MCF 10A (cell line): Measurements from ENCODE around the gene INAVA. TPM values are rescaled to one million over a fixed set of nuclear protein-coding genes. Genes with fewer than 3 reads are reported as not detected.

ENCODE experiments used
- BruUV-seq: library from RNA; stranded (reverse); fragments of 400-500 nt; replicated peaks from 2 replicates; lab custom pipeline; 2021; lab: Mats Ljungman, UMichigan
- CTCF ChIA-PET: fragments of 300-600 bp; sonication (Branson Sonifier 250); formaldehyde crosslinking; extraction: SDS; loops from one replicate; lab custom pipeline; 2021; ENCODE audit warnings: antibody characterized with exemption, inconsistent platforms; lab: Yijun Ruan, JAX
- POLR2A ChIA-PET: fragments of 300-600, 350-650 bp; sonication (Branson Sonifier 250); formaldehyde crosslinking; extraction: SDS; loops from one replicate; lab custom pipeline; 2020; ENCODE audit warnings: antibody characterized with exemption, inconsistent platforms; lab: Yijun Ruan, JAX
- DNase-seq: peaks from one replicate; pipeline ENCODE4 v3.0.0-alpha.2; 2018; ENCODE audit not compliant: unreplicated experiment
- H3K27ac Mint-ChIP-seq: one replicate; pipeline ENCODE4 v1.8.0; 2022; ENCODE audit warnings: mild to moderate bottlenecking, low read depth, mixed read lengths; ENCODE audit not compliant: unreplicated experiment
- H3K27me3 Mint-ChIP-seq: one replicate; pipeline ENCODE4 v1.8.0; 2022; ENCODE audit warnings: mixed read lengths; ENCODE audit not compliant: insufficient read depth, unreplicated experiment
- H3K36me3 Mint-ChIP-seq: one replicate; pipeline ENCODE4 v1.8.0; 2022; ENCODE audit warnings: mild to moderate bottlenecking, moderate library complexity, mixed read lengths; ENCODE audit not compliant: insufficient read depth, unreplicated experiment
- H3K4me1 Mint-ChIP-seq: one replicate; pipeline ENCODE4 v1.8.0; 2022; ENCODE audit warnings: mixed read lengths; ENCODE audit not compliant: insufficient read depth, unreplicated experiment
- H3K4me3 Mint-ChIP-seq: one replicate; pipeline ENCODE4 v1.8.0; 2022; ENCODE audit warnings: mild to moderate bottlenecking, moderate library complexity, mixed read lengths; ENCODE audit not compliant: unreplicated experiment
- H3K9me3 Mint-ChIP-seq: one replicate; pipeline ENCODE4 v1.8.0; 2022; ENCODE audit warnings: mixed read lengths; ENCODE audit not compliant: unreplicated experiment
- intact Hi-C: fragments of 100-400 bp; cut with micrococcal nuclease; formaldehyde crosslinking; loops from 2 replicates; pipeline ENCODE4 v1.14.1; 2022
- total RNA-seq: library from RNA; stranded (reverse); gene quantifications from 2 replicates; pipeline ENCODE4 v1.2.3, GENCODE V29; 2022
- TF ChIP-seq, protein P1 (sequence below): fragments of 200-600 bp; IDR thresholded peaks from one replicate; pipeline ENCODE4 v1.8.0; 2022; ENCODE audit warnings: antibody characterized with exemption, mild to moderate bottlenecking; ENCODE audit not compliant: unreplicated experiment

Gene INAVA
- total RNA-seq, 1 experiment from 2014 or later = 30.5 TPM

- DNase-seq = no peak
- H3K36me3 Mint-ChIP-seq = no peaks in the 10 kb centered on the region
- ChIA-PET CTCF (interaction anchor here (0.6 to 1.1 kb wide), 2 partner anchors 45 to 328 kb away, joined by 3 read pairs; no protein-coding TSS in a partner anchor), POLR2A (interaction anchor here (0.9 kb wide), 1 partner anchor 20 kb away, joined by 6 read pairs; no protein-coding TSS in a partner anchor)
- H3K4me3 Mint-ChIP-seq = no peak overlapping the region
- intact Hi-C loops = no loop called here
- H3K9me3 Mint-ChIP-seq = no peaks in the 10 kb centered on the region
- H3K4me1 Mint-ChIP-seq = peaks cover 22% of the 10 kb centered on the region
- no peaks in the 10 kb centered on the region for H3K27me3 Mint-ChIP-seq
- no peak overlapping the region for H3K27ac Mint-ChIP-seq
- BruUV-seq = no TSS peak
- TF ChIP-seq, protein P1, sequence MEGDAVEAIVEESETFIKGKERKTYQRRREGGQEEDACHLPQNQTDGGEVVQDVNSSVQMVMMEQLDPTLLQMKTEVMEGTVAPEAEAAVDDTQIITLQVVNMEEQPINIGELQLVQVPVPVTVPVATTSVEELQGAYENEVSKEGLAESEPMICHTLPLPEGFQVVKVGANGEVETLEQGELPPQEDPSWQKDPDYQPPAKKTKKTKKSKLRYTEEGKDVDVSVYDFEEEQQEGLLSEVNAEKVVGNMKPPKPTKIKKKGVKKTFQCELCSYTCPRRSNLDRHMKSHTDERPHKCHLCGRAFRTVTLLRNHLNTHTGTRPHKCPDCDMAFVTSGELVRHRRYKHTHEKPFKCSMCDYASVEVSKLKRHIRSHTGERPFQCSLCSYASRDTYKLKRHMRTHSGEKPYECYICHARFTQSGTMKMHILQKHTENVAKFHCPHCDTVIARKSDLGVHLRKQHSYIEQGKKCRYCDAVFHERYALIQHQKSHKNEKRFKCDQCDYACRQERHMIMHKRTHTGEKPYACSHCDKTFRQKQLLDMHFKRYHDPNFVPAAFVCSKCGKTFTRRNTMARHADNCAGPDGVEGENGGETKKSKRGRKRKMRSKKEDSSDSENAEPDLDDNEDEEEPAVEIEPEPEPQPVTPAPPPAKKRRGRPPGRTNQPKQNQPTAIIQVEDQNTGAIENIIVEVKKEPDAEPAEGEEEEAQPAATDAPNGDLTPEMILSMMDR = no peak
Measured at GRCh38 chr1:200885623-200886402, 8.9 kb upstream of the INAVA start.

GRCh38 chr1:200886594-200886993 lies 8.1 kb upstream of the INAVA start:
- intact Hi-C loops = no loop called here
- DNase-seq = no peak
- TF ChIP-seq, protein P1 = no peak
- Mint-ChIP-seq H3K4me3 (no peak overlapping the region), H3K36me3 (no peaks in the 10 kb centered on the region), H3K9me3 (no peaks in the 10 kb centered on the region), H3K27ac (no peak overlapping the region), H3K27me3 (no peaks in the 10 kb centered on the region), H3K4me1 (peaks cover 28% of the 10 kb centered on the region)
- ChIA-PET CTCF (interaction anchor here (0.5 to 0.9 kb wide), 2 partner anchors 85 to 94 kb away, joined by 3 read pairs; no protein-coding TSS in a partner anchor), POLR2A (interaction anchor here (0.9 kb wide), 1 partner anchor 33 kb away, joined by 3 read pairs; no protein-coding TSS in a partner anchor)
- no TSS peak for BruUV-seq

- no TSS peak for BruUV-seq
- no peaks in the 10 kb centered on the region for H3K9me3 Mint-ChIP-seq
- DNase-seq = no peak
- ChIA-PET CTCF (interaction anchor here (0.5 to 0.9 kb wide), 2 partner anchors 84 to 95 kb away, joined by 3 read pairs; no protein-coding TSS in a partner anchor), POLR2A (interaction anchor here (0.9 kb wide), 1 partner anchor 32 kb away, joined by 3 read pairs; no protein-coding TSS in a partner anchor)
- no peak overlapping the region for H3K27ac Mint-ChIP-seq
- H3K36me3 Mint-ChIP-seq = no peaks in the 10 kb centered on the region
- no peak overlapping the region for H3K4me3 Mint-ChIP-seq
- intact Hi-C loops = no loop called here
- peaks cover 32% of the 10 kb centered on the region for H3K4me1 Mint-ChIP-seq
- H3K27me3 Mint-ChIP-seq = no peaks in the 10 kb centered on the region
- TF ChIP-seq, protein P1 = no peak
Measured at GRCh38 chr1:200887036-200887435, 7.7 kb upstream of the INAVA start.

DNA sequence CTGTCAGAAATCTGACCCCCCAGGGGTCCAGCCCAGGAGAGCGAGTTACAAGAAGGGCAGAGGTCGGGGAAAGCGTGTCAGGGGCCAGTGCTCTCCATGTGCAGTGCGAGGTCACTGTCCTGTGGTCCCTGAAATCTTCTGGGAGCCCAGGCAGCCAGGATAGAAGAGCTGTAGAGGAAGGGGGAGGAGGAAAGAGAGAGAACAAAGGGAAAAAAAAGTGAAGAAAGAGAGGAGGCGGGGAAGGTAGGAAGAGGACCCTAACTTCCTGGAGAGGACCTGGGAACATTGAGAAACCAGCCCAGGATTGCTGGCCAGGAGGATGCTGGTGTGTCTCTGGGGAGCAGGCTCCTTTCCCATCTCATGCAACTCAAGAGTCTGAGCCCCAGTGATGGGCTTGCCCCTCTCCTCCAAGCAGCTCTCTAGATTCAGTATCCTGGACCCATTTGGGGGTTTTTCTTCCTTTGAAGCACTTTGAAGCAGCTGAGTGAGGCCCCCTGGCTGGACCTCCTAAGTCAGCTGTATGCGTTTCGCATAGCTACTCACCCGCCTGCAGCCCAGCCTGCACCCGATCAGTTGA lies 6.8 kb upstream of the INAVA start:
- Mint-ChIP-seq H3K36me3 (no peaks in the 10 kb centered on the region), H3K27ac (no peak overlapping the region), H3K27me3 (no peaks in the 10 kb centered on the region), H3K9me3 (no peaks in the 10 kb centered on the region), H3K4me3 (no peak overlapping the region), H3K4me1 (peaks cover 34% of the 10 kb centered on the region)
- CTCF ChIA-PET = interaction anchor here (0.6 to 4.3 kb wide), 9 partner anchors 9 to 497 kb away, joined by 3 to 29 read pairs (median 5); no protein-coding TSS in a partner anchor
- POLR2A ChIA-PET = interaction anchor here (0.7 to 1.6 kb wide), 4 partner anchors 9 to 29 kb away, joined by 3 to 5 read pairs (median 3); no protein-coding TSS in a partner anchor
- TF ChIP-seq, protein P1 = no peak
- no TSS peak for BruUV-seq
- no peak for DNase-seq
- intact Hi-C loops = no loop called here
